Vagina (tissue), 2 donors: ENCODE results near the gene RABL3.

Source experiments
- CTCF ChIP-seq, 3 experiments: fragments of 450-650 bp in 2 of 3; fragments of 200-600 bp in 1 of 3; sonication (generic) in 1 of 3; IDR thresholded peaks; one replicate each; pipeline ENCODE4 v1.5.1; 2017 to 2019; ENCODE audit warnings: antibody characterized with exemption in 3 of 3, mild to moderate bottlenecking in 2 of 3, moderate library complexity in 2 of 3
- POLR2A ChIP-seq, 2 donors: fragments of 450-650 bp; IDR thresholded peaks; one replicate each; pipeline ENCODE4 v1.6.1; 2017; ENCODE audit warnings: antibody characterized with exemption in 2 of 2, mild to moderate bottlenecking in 2 of 2, moderate library complexity in 2 of 2

DNA sequence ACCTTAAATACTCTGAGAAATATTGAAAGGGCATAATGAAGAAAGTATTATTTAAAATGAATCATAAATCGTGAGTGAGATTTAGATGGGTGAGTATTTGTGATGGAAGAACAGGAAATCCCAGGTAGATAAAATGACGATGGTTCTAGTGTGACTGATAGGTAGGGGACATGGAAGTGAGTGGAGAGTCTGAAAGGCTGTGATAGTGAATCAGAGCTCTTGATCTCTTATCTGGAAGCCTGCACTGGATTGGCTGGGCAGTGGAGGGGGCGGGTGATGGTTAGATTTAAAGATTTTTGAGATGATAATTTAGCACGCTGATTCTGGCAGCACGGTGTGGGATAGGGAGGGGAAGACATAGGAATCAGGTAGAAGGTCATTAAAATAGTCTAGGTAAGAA lies 80.4 kb downstream of the RABL3 start:
- TF ChIP-seq CTCF (IDR thresholded peaks at IDR 0.05) (no peak), POLR2A (IDR thresholded peaks at IDR 0.05) (no peak)
